SK-N-SH (cell line): ENCODE measurements around the gene GAMT. TPM values are rescaled to one million over a fixed set of nuclear protein-coding genes. Genes with fewer than 3 reads are reported as not detected.

Source experiments
- CTCF ChIA-PET: fragments of 300-600, 350-600 bp; formaldehyde crosslinking; extraction: SDS; loops from one replicate; lab custom pipeline; 2021; lab: Yijun Ruan, JAX
- POLR2A ChIA-PET: fragments of 350-600 bp; sonication (Branson Sonifier 250); formaldehyde crosslinking; extraction: SDS; loops from one replicate; lab custom pipeline; 2020; ENCODE audit warnings: antibody characterized with exemption, inconsistent platforms; lab: Yijun Ruan, JAX
- DNase-seq: peaks from one replicate; pipeline ENCODE4 v3.0.0; 2012
- H2AFZ ChIP-seq: fragments of 200-600 bp; sonication (generic); 2 replicates; pipeline ENCODE4 v1.8.1; 2016; ENCODE audit warnings: antibody characterized with exemption, mild to moderate bottlenecking, low read depth
- H3F3A ChIP-seq: fragments of 200-600 bp; sonication (generic); replicated peaks from 2 replicates; pipeline ENCODE3; 2016; ENCODE audit warnings: antibody characterized with exemption, mild to moderate bottlenecking; ENCODE audit not compliant: insufficient read depth
- H3K27ac ChIP-seq, 2 experiments: fragments of 200-500 bp in 1 of 2; fragments of 200-600 bp in 1 of 2; sonication (Bioruptor generic) in 1 of 2; sonication (generic), shearing (Covaris generic) in 1 of 2; 2 replicates each; pipeline versions ENCODE4 v1.5.1 to v1.6.1; 2014 to 2016; ENCODE audit warnings: low read depth in 2 of 2, inconsistent platforms in 1 of 2, low read length in 1 of 2, mild to moderate bottlenecking in 1 of 2, mixed read lengths in 1 of 2
- H3K27me3 ChIP-seq: fragments of 200-600 bp; sonication (generic), shearing (Covaris generic); 2 replicates; pipeline ENCODE4 v1.6.1; 2016; ENCODE audit warnings: mixed run types; ENCODE audit not compliant: insufficient read depth
- H3K36me3 ChIP-seq, 2 experiments: fragments of 200-500 bp in 1 of 2; fragments of 200-600 bp in 1 of 2; sonication (Bioruptor generic) in 1 of 2; sonication (generic) in 1 of 2; replicated peaks in 1 of 2; 2 replicates each; pipeline versions ENCODE3 to v1.5.1; 2014 to 2016; ENCODE audit warnings: low read length in 1 of 2, mild to moderate bottlenecking in 1 of 2; ENCODE audit not compliant: insufficient read depth in 2 of 2, control insufficient read depth in 1 of 2
- H3K4me1 ChIP-seq, 2 experiments: fragments of 200-500 bp in 1 of 2; fragments of 200-600 bp in 1 of 2; sonication (Bioruptor generic) in 1 of 2; sonication (generic), shearing (Covaris generic) in 1 of 2; 2 replicates each; pipeline versions ENCODE4 v1.5.1 to v1.6.1; 2014 to 2016; ENCODE audit warnings: low read depth in 1 of 2, low read length in 1 of 2, mixed run types in 1 of 2; ENCODE audit not compliant: insufficient read depth in 2 of 2, control insufficient read depth in 1 of 2
- H3K4me2 ChIP-seq: fragments of 200-600 bp; sonication (generic), shearing (Covaris generic); 2 replicates; pipeline ENCODE4 v1.6.1; 2017; ENCODE audit warnings: mixed run types
- H3K4me3 ChIP-seq, 2 experiments: fragments of 200-500 bp in 1 of 2; fragments of 200-600 bp in 1 of 2; sonication (Bioruptor generic) in 1 of 2; sonication (generic), shearing (Covaris generic) in 1 of 2; 2 replicates each; pipeline versions ENCODE4 v1.5.1 to v1.8.1; 2014 to 2016; ENCODE audit warnings: low read depth in 2 of 2, inconsistent platforms in 1 of 2, low read length in 1 of 2, mild to moderate bottlenecking in 1 of 2, mixed read lengths in 1 of 2, moderate library complexity in 1 of 2
- H3K79me2 ChIP-seq: fragments of 200-600 bp; sonication (generic); 2 replicates; pipeline ENCODE4 v1.8.1; 2017; ENCODE audit warnings: mild to moderate bottlenecking; ENCODE audit not compliant: insufficient read depth
- H3K9ac ChIP-seq: fragments of 200-600 bp; sonication (generic); 2 replicates; pipeline ENCODE4 v1.6.1; 2017; ENCODE audit warnings: mixed run types
- H3K9me2 ChIP-seq: fragments of 200-600 bp; sonication (generic); 2 replicates; pipeline ENCODE4 v1.6.1; 2017; ENCODE audit warnings: mixed run types
- H3K9me3 ChIP-seq: fragments of 200-600 bp; sonication (generic); 2 replicates; pipeline ENCODE4 v1.6.1; 2017; ENCODE audit warnings: mixed run types, mild to moderate bottlenecking, moderate library complexity
- H4K20me1 ChIP-seq: fragments of 200-600 bp; sonication (generic); 2 replicates; pipeline ENCODE4 v1.6.1; 2017; ENCODE audit warnings: mild to moderate bottlenecking, mixed run types; ENCODE audit not compliant: insufficient read depth
- ELF1 ChIP-seq: IDR thresholded peaks from 2 replicates; pipeline ENCODE4 v1.4.0; 2012
- EP300 ChIP-seq, 2 experiments: IDR thresholded peaks; 2 replicates each; pipeline versions ENCODE4 v1.4.0 to v1.6.1; 2012; ENCODE audit warnings: borderline replicate concordance in 1 of 2, low read depth in 1 of 2, low read length in 1 of 2
- GABPA ChIP-seq: IDR thresholded peaks from 2 replicates; pipeline ENCODE4 v1.4.0; 2012; ENCODE audit warnings: low read depth, mild to moderate bottlenecking
- MAX ChIP-seq: IDR thresholded peaks from 2 replicates; pipeline ENCODE4 v1.4.0; 2012; ENCODE audit warnings: low read depth
- MEF2A ChIP-seq: IDR thresholded peaks from 2 replicates; pipeline ENCODE4 v1.4.0; 2012; ENCODE audit warnings: low read depth, borderline replicate concordance
- MXI1 ChIP-seq: IDR thresholded peaks from 2 replicates; pipeline ENCODE4 v1.6.1; 2012; ENCODE audit warnings: mild to moderate bottlenecking, low read depth, low read length, improper control_type of control experiment
- PBX3 ChIP-seq: IDR thresholded peaks from 2 replicates; pipeline ENCODE4; 2012
- RAD21 ChIP-seq: IDR thresholded peaks from 2 replicates; pipeline ENCODE4 v1.6.1; 2012; ENCODE audit warnings: mild to moderate bottlenecking, low read length
- REST ChIP-seq: IDR thresholded peaks from 2 replicates; pipeline ENCODE4 v1.6.1; 2012; ENCODE audit warnings: mild to moderate bottlenecking, low read depth, low read length, moderate library complexity
- SIN3A ChIP-seq: IDR thresholded peaks from 2 replicates; pipeline ENCODE4 v1.6.1; 2012; ENCODE audit warnings: low read depth, mild to moderate bottlenecking, low read length, moderate library complexity, borderline replicate concordance
- SMC3 ChIP-seq: IDR thresholded peaks from 2 replicates; pipeline ENCODE4 v1.6.1; 2012; ENCODE audit warnings: low read depth, low read length, improper control_type of control experiment
- TAF1 ChIP-seq: IDR thresholded peaks from 2 replicates; pipeline ENCODE4 v1.6.1; 2012; ENCODE audit warnings: low read depth, mild to moderate bottlenecking, low read length, moderate library complexity, borderline replicate concordance
- TEAD4 ChIP-seq: IDR thresholded peaks from 2 replicates; pipeline ENCODE4 v1.4.0; 2012; ENCODE audit warnings: mild to moderate bottlenecking, borderline replicate concordance; ENCODE audit not compliant: insufficient read depth
- USF1 ChIP-seq: IDR thresholded peaks from 2 replicates; pipeline ENCODE4 v1.4.0; 2012; ENCODE audit warnings: low read depth, borderline replicate concordance
- YY1 ChIP-seq: IDR thresholded peaks from 2 replicates; pipeline ENCODE4 v1.4.0; 2012; ENCODE audit warnings: low read depth, mild to moderate bottlenecking
- WGBS: methylation state at CpG from one replicate; pipeline ENCODE4 v1.1.6; 2017; ENCODE audit warnings: low lambda C conversion rate; 5-methylcytosine and 5-hydroxymethylcytosine counted together
- polyA plus RNA-seq, 3 experiments: library from polyadenylated mRNA; depleted of rRNA; stranded (reverse); fragments of >200 nt; gene quantifications; 2 replicates each; pipeline ENCODE4 v1.2.3, GENCODE V29; 2012

The GAMT gene
- polyA plus RNA-seq, 1 of the 3 experiments (the other 2 are of a cell fraction), result 85.3 TPM

- TF ChIP-seq TEAD4 (peak; percentile 98), SMC3 (no peak), ELF1 (peak; percentile 64), SIN3A (peak; percentile 96; the same call in 1 of the 2 replicates), RAD21 (no peak), MXI1 (peak; percentile 80; the same call in 1 of the 2 replicates), PBX3 (peak; percentile 59), YY1 (peak; percentile 96), GABPA (peak; percentile 81), REST (peak; percentile 74; the same call in 1 of the 2 replicates), TAF1 (peak; percentile 82; the same call in 1 of the 2 replicates)
Measured at GRCh38 chr19:1383312-1384084, 17.8 kb downstream of the GAMT start, which contains the start of gene NDUFS7 (continued).

- POLR2A ChIA-PET, result interaction anchor here (0.9 to 1.6 kb wide), 6 partner anchors 10 to 114 kb away, joined by 3 to 5 read pairs (median 4); a partner anchor contains a TSS
- WGBS, result 5% methylated on average over 9 of the region's 9 CpGs
- peak overlapping the region in 1 of 2 experiments; percentile 6; a peak in 1 of 4 replicates for H3K4me3 ChIP-seq
- H3K27ac ChIP-seq, result no peak overlapping the region
- H3K4me1 ChIP-seq, result peaks cover 0 to 12% of the 10 kb centered on the region in 2 experiments; a peak in 1 of 4 replicates
- CTCF ChIA-PET, result interaction anchor here (0.6 to 5.0 kb wide), 9 partner anchors 11 to 216 kb away, joined by 3 to 34 read pairs (median 4); no protein-coding TSS in a partner anchor
- peak; percentile 85 for DNase-seq
- TF ChIP-seq USF1 (no peak), MEF2A (no peak), MAX (no peak), EP300 (IDR thresholded peaks at IDR 0.05; ENCODE audit: borderline replicate concordance in 1 of 2, low read depth in 1 of 2, low read length in 1 of 2) (peak in 1 of 2 experiments; percentile 18; a peak in 1 of 4 replicates), SIN3A (no peak), RAD21 (no peak)
- peaks cover 17% of the 10 kb centered on the region for H3K79me2 ChIP-seq
- H3K9ac ChIP-seq, result no peak overlapping the region
- no peaks in the 10 kb centered on the region for H3K27me3 ChIP-seq
- no peak overlapping the region for H3K4me2 ChIP-seq
- no peaks in the 10 kb centered on the region for H3K9me3 ChIP-seq
- no peaks in the 10 kb centered on the region for H3K9me2 ChIP-seq
- no peaks in the 10 kb centered on the region for H3K36me3 ChIP-seq
- peaks cover 10% of the 10 kb centered on the region for H3F3A ChIP-seq
- no peak overlapping the region for H2AFZ ChIP-seq
- no peaks in the 10 kb centered on the region for H4K20me1 ChIP-seq
Measured at GRCh38 chr19:1383017-1383311, 18.4 kb downstream of the GAMT start.
